GM19452 (cell line): ENCODE results near the gene DDX49.

Experiments
- ATAC-seq: cut with Tn5 transposase; IDR thresholded peaks from one replicate; pipeline ENCODE4 v1.9.1; 2021; ENCODE audit not compliant: unreplicated experiment

The DDX49 gene

GRCh38 chr19:18969931-18970659 lies 50.6 kb downstream of the DDX49 start:
- no peak for ATAC-seq

- ATAC-seq = no peak
Measured at GRCh38 chr19:18972301-18972811, 52.8 kb downstream of the DDX49 start.

GRCh38 chr19:18972851-18973250 lies 53.3 kb downstream of the DDX49 start:
- no peak for ATAC-seq

- no peak for ATAC-seq
Measured at GRCh38 chr19:18975011-18975410, 55.5 kb downstream of the DDX49 start.

GRCh38 chr19:18975869-18976268 lies 56.4 kb downstream of the DDX49 start:
- ATAC-seq = no peak
